Testis (tissue), 2 donors: Measurements from ENCODE around the gene SMURF1.

Experiments
- CTCF ChIP-seq, 3 experiments: fragments of 450-650 bp in 2 of 3; fragments of 200-600 bp in 1 of 3; sonication (generic) in 1 of 3; IDR thresholded peaks; one replicate each; pipeline ENCODE4 v1.5.1; 2016 to 2019; ENCODE audit warnings: antibody characterized with exemption in 3 of 3, mild to moderate bottlenecking in 2 of 3, moderate library complexity in 1 of 3
- POLR2A ChIP-seq: fragments of 450-650 bp; IDR thresholded peaks from one replicate; pipeline ENCODE4 v1.6.1; 2017; ENCODE audit warnings: antibody characterized with exemption, mild to moderate bottlenecking, moderate library complexity

- TF ChIP-seq CTCF (IDR thresholded peaks at IDR 0.05) (no peak), POLR2A (no peak)
Observed at GRCh38 chr7:99000904-99001465, 142.9 kb downstream of the SMURF1 start.
